Fibroblast of peridontal ligament (primary cell): Measurements from ENCODE around the gene NR4A1.

Experiments used
- DNase-seq: peaks from one replicate; pipeline ENCODE4 v3.0.0-alpha.2; 2010; ENCODE audit errors: extremely low read depth

NR4A1 gene

DNA sequence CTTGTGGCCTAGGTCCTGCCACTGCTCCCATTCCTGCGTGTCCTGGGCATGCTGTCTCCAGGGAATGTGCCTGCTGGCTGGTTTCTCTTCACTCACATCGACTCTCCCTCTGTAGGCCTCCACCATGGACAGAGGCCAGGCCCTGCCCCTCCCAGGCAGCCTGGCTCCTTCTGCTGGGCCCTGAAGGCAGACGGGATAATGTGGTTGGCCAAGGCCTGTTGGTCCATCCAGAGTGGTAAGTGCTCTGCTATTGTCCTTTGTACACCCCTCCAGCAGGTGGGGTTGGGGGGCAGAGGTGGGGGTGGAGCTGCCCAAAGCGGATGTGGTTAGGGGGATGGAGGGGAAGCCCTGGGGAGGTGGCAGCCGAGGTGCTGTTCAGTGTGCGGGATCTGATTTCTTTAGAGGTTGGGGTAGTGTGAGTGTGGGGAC, 9.5 kb upstream of the NR4A1 start:
- DNase-seq: peak; percentile 51

DNA sequence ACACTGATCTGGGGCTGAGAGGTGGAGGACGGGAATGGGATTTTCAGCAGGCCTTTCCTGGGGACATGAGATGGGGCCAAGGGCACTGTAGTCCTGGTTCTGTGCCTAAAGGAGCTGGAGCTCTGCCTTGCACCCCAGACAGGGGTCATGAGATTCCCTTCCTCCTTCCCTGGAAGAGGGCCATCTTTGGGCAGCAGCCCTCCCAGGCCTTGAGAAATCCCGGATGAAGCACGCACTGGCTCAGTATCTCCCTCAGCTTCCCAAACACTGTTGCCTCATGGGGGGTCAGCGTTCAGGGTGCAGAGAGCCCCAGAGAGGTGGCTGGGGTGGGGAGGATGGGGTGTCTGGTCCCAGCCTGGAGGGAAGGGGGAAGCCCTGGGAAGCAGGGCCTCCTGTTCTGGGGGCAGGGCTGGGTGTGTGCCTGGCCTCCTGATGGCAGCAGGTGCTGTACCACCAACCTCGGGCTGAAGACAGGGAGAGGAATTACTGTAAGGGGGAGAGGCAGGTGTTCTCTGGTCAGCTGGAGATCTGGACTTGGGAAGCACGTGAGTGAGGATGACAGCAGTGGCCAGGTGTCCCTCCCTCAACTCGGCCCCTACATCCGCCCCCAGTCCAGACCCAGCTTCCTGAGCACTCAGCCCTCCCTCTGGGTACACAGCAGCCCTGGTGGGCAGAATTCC, 8.4 kb upstream of the NR4A1 start:
- DNase-seq: no peak

DNA sequence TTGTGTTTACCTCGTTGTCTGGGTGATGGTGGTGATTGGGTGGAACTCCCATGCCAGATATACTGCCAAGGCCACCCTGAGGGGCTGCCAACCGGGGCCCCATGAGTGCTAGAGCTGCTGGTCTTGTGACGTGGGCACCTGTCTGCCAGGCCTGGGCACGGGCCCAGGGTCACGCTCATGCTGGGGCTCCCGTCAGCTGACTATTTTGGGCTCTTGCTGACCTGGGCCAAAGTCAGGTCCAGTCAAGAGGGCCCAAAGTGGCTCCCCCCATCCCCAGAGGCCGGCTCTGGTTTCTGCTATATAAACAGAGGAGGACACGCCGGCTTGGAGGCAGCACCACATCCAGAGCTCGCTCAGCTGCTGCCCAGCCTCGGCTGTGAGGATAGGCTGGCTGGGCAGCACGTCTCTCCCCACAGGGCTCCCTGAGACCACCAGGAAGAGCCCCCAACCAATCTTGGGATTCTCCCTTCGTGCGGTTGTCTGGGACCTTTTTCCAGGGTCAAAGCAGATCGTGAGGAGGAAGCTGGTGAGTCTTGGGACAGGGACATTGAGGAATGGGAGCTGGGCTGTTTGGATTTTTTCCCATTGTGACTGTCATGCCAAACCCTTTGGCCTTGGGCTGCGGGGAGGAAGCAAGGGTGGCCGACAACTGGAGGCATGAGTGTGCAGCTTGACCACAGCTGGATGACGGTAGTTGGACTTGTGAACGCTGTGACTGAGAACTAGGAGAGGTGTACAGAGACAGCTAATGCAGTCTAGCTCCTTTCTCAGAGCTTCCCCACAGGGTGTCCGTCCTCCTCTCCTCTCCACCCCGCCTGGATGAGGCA, 7.6 kb upstream of the NR4A1 start:
- peak; percentile 62 for DNase-seq

DNA sequence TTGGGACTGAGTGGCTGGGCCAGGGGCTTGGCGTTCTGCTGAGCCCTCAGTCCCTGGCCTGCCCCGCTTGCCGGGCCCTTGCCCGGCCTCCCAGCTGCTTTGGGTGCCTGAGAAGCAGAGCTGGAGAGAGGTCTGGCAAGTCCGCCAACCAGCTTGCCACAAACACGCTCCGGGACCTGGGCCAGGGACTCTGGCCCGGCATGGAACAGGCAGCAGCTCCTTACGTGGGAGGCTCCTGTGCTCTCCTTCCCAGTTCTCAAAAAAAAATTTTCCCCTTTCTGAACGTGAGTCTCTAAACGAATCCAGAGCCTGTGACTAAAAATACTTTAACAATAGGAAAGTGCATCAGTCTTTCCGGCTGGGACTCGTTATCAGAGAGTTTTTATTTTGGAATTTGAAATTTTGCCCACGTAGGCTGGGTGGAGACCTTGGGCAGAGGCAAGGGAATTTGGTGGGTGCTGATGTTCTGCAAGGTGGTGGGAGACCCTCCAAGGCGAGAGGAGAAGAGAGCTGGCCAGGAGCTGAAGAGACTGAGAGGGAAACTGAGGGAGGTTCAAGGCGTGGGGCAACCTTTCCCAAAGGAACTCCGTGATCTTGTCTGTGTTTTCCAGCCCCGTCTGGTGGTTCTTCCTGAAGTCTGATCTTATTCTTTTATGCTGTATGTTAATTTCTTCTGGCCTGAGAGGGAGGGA, 6.8 kb upstream of the NR4A1 start:
- DNase-seq: peak; percentile 96

DNA sequence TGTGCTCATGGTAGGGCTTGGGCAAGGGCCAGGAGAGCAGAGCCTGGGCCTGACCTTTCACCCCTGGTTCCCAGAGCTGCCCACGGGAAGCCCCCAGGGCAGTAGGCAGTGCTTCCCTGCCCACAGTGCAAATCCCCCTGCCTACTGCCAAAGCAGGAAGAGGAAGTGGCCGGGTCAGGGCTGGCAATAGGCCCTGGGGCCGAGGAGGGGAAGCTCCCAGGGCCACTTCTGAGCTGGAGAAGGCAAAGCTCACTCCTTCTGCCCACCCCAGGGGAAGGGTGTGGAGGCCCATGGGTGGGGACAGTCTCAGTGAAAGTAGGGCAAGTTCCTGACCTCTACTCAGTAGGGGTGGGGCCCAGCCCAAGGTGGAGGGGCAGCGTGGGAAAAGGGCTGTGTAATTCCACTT, 5.4 kb upstream of the NR4A1 start:
- DNase-seq: no peak

DNA sequence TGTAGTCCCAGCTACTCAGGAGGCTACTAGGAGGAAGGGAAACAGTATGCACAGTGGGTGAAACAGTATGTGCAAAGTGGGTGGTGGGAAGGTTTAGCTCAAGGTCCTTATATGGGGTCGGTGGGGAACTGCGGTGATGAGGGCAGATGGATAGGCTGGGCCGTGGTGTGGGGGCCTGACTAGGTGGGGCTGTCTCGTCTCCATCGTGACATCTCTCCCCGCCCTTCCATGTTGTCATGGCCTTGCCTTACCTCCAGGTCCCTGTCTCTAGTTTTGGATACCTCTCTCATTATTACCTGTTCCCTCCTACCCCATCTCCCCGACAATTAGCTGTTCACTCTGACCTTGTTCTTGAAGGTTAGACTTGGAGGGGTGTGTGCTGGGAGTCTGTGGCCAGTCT, 4.4 kb upstream of the NR4A1 start:
- no peak for DNase-seq

DNA sequence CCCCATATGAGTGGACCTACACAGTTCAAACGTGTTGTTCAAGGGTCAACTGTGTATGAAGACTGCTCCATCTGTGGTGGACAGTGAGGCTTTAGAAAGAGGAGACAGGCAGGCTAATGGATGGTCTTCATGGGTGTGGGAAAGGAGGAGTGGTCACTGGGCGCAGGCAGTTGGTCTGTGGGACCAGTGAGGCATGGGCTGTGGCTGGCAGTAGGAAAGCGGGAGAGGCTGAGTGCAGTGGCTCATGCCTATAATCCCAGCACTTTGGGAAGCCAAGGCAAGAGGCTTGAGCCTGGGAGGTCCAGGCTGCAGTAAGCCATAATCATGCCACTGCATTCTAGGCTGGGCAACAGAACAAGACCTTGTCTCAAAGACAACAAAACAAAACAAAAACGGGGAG, 2.0 kb upstream of the NR4A1 start:
- no peak for DNase-seq

DNA sequence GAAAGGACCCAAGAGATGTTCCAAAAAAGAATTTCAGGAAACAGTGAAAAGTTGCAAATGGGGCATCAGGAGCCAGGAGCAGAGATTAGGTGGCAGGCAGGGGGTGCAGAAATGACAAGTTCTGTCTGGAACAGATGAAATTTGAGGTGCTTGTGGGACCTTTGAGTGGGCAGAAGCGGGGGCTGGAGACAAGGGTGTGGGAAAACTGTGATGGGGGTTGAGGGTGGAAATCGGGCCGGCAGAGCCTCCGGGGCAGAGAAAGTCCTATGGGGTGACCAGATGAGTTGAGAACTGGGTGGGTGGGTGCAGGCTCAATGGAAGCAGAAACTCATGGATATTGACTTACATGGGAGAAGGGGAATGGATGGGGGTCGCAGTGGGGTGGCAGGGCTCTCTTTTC, 1.6 kb upstream of the NR4A1 start:
- DNase-seq: no peak

DNA sequence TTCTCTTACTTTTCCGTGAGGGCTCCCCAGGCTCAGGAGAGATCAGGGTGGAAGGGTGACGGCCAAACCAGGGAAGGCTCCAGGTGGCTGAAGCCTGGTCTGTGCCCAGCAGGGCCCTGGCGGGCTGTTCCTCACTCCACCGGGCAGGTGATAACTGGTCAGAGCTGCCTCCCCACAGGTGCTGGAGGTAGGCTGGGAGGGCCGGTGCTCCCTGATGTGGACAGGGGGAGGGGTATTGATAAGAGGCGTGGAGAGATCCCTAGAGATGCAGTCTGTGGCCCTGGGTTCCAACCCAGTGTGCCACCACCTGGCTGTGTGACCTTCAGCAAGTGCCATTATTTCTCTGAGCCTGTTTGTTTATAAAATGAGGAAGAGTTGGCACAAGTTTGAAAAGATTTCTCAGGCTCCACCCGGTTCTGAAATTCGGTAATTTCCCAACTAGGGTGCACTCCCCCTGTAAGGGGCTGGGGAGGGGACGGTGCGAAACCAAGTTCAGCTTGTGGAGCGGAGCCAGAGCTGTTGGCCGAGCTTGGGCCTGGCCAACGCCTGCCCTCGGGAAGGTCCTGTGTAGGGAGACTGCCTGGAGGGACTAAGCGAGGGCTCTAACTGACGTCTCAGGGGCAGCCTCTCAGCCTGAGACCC, 1.0 kb upstream of the NR4A1 start:
- DNase-seq: peak; percentile 58

DNA sequence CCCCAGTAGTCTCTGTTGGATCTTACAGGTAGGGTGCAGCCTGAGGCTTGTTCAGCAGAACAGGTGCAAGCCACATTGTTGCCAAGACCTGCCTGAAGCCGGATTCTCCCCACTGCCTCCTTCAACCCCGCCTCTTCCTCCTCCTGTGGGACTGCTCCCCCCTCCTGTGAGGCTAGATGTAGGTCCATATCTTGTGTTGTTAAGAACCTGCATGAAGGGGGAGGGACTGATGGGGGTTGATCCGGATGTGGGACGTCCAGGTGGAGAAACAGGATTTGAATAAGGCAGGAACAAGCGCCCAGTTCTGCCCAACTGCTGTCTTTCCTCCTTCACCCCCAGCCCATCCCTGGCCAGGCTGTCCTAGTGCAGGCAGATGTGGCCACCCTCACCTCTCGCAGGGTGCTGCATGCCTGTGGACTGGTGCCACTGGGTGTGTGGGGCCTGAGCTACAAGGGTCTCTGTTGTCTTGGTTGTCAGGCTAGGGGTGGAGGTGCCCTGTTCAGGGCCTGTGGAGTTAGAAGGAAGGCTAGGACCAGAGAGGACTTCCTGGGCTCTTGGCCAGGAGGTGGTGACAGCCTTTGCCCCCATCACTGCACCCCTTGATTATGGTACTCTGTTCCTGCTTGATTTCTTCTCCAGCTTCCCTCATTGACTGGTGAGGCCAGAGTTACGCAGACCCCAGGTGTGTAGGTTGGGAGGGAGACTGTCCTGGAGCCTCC, 1.4 kb downstream of the NR4A1 start:
- DNase-seq: peak; percentile 59

DNA sequence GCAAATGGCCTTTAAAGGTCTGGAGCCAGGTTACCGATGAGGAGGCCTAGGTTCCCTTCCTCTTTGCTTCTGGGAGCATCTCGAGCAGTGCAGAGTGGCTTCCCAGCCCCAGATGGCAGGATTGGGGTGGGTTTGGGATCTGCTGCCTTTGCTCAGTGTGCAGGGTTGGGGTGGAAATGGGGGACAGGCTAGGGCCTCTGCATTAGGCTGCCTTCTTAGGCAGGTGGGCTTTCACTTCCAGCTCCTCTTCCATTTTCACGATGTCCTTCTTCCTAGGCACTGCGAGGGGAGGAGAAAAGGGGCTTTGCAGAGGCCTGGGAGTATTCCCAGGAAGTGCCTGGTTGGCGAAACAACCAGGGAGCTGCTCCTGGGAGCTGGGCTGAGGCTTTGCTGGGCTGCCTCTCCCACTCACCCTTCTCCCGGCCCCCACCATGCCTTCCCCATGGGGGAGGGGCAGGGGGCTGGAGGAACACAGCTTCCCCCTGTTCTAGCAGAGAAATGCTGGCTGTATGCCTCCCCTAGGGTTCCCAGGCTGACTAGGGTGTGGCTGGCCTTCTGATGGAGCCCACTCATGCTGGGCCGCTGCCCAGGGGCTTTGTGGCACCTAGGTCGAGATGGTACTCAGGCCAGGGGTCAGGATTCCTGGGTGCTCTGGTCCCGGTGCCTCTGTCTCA, 2.4 kb downstream of the NR4A1 start:
- peak; percentile 59 for DNase-seq

DNA sequence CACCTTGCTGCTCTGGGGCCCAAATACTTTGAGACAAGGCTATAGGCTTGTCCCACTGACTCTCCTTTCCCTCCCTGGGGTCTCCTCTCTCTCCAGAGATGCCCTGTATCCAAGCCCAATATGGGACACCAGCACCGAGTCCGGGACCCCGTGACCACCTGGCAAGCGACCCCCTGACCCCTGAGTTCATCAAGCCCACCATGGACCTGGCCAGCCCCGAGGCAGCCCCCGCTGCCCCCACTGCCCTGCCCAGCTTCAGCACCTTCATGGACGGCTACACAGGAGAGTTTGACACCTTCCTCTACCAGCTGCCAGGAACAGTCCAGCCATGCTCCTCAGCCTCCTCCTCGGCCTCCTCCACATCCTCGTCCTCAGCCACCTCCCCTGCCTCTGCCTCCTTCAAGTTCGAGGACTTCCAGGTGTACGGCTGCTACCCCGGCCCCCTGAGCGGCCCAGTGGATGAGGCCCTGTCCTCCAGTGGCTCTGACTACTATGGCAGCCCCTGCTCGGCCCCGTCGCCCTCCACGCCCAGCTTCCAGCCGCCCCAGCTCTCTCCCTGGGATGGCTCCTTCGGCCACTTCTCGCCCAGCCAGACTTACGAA, 3.1 kb downstream of the NR4A1 start:
- DNase-seq: peak; percentile 62

DNA sequence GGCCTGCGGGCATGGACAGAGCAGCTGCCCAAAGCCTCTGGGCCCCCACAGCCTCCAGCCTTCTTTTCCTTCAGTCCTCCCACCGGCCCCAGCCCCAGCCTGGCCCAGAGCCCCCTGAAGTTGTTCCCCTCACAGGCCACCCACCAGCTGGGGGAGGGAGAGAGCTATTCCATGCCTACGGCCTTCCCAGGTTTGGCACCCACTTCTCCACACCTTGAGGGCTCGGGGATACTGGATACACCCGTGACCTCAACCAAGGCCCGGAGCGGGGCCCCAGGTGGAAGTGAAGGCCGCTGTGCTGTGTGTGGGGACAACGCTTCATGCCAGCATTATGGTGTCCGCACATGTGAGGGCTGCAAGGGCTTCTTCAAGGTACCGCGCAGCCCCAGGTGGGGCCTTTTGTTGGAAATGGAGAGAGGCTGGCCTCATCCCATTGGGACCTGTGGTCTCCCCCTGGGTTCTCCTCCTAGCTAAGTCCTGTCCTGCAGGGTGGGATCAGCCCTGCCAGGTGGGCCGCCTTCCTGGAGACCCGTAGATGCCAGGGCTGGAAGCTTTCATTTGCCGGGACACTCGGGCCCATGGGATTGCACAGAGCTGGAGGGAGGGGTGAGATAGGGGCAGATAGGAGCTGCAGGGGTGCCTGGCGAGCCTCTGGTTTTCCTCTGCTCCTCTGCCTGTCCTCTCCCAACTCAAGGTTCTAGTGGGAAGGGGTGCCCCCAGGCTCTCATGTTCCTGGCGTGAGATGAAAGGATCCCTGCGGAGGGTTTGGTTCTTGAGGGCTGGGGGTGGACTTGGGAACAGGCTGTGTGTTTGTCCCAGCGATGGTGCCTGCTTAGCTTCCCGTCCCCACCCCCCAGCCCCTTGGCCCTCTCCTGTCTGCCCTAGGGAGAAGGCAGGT, 3.8 kb downstream of the NR4A1 start:
- DNase-seq: peak; percentile 48

DNA sequence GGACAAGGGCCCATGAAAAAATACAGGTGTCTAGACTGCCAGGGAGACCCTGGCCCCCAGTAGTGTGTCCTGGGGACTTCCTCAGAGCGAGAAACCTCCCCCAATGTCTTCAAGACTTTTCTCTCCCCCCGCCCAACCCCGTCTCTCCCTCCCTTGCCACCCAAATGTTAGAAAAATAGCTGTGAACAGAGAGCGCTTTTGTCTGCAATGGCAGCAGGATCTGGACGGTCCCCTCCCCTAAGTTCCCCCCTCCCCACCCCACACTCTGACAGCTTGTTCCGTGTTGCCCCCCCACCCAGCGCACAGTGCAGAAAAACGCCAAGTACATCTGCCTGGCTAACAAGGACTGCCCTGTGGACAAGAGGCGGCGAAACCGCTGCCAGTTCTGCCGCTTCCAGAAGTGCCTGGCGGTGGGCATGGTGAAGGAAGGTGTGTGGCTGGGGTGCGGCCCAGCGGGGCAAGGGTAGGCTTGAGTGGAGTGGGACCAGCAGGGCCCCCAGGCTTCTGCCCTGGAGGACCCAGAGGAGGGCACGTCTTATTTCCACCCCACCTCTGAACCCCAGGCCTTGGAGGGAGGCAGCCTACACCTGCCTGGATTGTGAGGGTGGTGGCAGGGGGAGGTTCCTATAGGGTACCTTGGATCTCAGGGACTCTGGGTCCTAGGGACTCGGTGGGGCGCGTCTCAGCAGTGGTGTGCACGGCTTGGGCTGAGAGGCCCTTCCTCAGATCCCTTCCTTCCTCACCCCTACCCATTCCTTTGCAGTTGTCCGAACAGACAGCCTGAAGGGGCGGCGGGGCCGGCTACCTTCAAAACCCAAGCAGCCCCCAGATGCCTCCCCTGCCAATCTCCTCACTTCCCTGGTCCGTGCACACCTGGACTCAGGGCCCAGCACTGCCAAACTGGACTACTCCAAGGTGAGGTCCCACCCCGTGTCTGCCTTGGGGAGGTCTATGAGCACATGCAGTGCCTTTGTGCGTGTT, 4.8 kb downstream of the NR4A1 start:
- DNase-seq: peak; percentile 48

DNA sequence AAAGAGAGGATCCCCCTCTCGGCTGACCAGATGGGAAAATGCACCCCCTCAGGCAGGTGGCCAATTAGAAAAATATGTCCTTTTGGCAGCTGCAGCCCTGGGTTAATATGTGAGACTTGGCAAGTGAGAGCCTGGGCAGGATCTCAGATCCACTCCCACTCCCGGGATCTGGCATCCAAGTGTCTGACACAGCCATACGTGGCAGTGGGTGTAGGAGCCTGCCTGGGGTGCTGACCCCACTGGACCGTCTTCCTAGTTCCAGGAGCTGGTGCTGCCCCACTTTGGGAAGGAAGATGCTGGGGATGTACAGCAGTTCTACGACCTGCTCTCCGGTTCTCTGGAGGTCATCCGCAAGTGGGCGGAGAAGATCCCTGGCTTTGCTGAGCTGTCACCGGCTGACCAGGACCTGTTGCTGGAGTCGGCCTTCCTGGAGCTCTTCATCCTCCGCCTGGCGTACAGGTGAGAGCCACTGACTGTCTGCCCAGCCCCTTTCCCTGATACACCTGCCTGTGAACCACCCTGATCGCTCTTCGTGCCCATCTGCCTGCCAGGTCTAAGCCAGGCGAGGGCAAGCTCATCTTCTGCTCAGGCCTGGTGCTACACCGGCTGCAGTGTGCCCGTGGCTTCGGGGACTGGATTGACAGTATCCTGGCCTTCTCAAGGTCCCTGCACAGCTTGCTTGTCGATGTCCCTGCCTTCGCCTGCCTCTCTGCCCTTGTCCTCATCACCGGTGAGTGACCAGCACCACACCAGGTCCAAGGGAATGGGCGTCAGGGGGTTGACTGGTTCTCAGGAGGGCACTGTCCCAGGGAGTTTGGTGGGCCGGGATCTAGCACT, 5.8 kb downstream of the NR4A1 start:
- DNase-seq: peak; percentile 61

DNA sequence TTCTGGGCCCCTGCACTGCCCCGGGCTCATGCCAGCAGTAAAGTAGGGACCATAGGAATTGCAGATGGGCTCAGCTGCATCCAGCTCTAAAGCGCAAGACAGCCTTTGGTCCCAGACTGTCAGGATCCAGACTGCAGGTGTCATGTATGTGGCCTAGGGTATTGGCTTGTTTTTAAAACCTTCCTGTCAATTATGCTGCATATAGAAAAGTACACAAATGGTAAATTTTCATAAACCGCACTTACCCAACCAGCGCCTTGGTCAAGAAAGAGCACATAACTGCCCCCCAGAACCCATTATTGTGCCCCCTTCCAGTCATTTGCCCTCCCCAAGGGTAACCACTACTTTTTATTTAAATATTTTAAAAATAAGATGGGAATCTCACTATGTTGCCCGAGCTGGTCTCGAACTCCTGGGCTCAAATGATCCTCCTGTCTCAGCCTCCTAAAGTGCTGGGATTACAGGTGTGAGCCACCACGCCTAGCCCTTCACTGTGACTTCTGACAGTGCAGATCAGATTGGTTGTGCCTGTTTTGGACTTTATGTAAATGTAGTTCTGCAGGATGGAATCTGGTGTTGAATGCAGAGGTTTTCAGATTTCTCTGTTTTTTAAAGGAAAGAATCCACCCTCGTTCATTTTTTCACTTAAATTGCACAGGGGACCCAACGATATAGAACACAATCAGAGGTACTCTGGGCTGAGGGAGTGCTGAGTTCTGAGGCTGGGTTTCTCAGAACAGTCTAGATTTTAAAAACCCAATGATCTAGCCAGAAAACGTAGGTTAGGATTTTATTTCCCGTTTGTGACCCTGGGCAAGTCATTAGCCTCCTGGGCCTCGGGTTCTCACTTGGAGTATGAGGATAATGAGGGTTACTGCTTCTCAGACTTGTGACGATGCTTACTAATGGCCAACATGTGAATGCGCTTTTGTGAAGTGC, 6.7 kb downstream of the NR4A1 start:
- peak; percentile 52 for DNase-seq
